Heart right ventricle (tissue), 16 donors: ENCODE measurements around the gene COL5A1. TPM values are rescaled to one million over a fixed set of nuclear protein-coding genes. Genes with fewer than 3 reads are reported as not detected.

ENCODE experiments used
- ATAC-seq, 8 donors: fragments of 200-7000 bp; cut with Tn5 transposase; one replicate each; pipeline ENCODE4 v1.9.1; 2020; ENCODE audit warnings: mild to moderate bottlenecking in 8 of 8, moderate library complexity in 8 of 8, moderate number of reproducible peaks in 1 of 8
- DNase-seq, 2 donors: peaks; one replicate each; pipeline ENCODE4 v3.0.0-alpha.2; 2020
- H3K27ac ChIP-seq, 10 donors: fragments of 200-600 bp; sonication (generic) in 2 of 10; one replicate each; pipeline versions ENCODE4 v1.5.0 to v1.8.0; 2020 to 2022; ENCODE audit warnings: mild to moderate bottlenecking in 3 of 10
- H3K27me3 ChIP-seq, 7 donors: fragments of 200-600 bp; one replicate each; pipeline ENCODE4 v1.8.0; 2021 to 2022; ENCODE audit warnings: mild to moderate bottlenecking in 2 of 7
- H3K36me3 ChIP-seq, 9 donors: fragments of 200-600 bp; sonication (generic) in 1 of 9; one replicate each; pipeline versions ENCODE4 v1.5.0 to v1.8.0; 2020 to 2022; ENCODE audit warnings: mild to moderate bottlenecking in 2 of 9
- H3K4me1 ChIP-seq, 9 donors: fragments of 200-600 bp; sonication (generic) in 1 of 9; one replicate each; pipeline versions ENCODE4 v1.5.0 to v1.8.0; 2020 to 2022; ENCODE audit warnings: mild to moderate bottlenecking in 4 of 9
- H3K4me3 ChIP-seq, 10 donors: fragments of 200-600 bp; sonication (generic) in 2 of 10; one replicate each; pipeline versions ENCODE4 v1.5.0 to v1.8.0; 2020 to 2022; ENCODE audit warnings: mild to moderate bottlenecking in 7 of 10, moderate library complexity in 2 of 10
- H3K9me3 ChIP-seq, 11 donors: fragments of 200-600 bp in 10 of 11; sonication (generic) in 2 of 11; one replicate each; pipeline versions ENCODE4 v1.5.0 to v1.8.0; 2013 to 2022; ENCODE audit warnings: mild to moderate bottlenecking in 2 of 11, control low read depth in 1 of 11, moderate library complexity in 1 of 11
- WGBS, 2 donors: extraction: QIAGEN DNeasy Blood & Tissue Kit; methylation state at CpG; one replicate each; pipeline ENCODE4 v1.1.7; 2013; ENCODE audit warnings: inconsistent platforms in 1 of 2; 5-methylcytosine and 5-hydroxymethylcytosine counted together
- intact Hi-C, 10 donors: fragments of 100-400 bp; cut with DNase I; formaldehyde crosslinking; loops; one replicate each; pipeline versions ENCODE4 v1.11.1 to v1.14.2; 2022
- polyA plus RNA-seq, 2 donors: library from polyadenylated mRNA; stranded (reverse); fragments of 200-250 nt; gene quantifications; one replicate each; pipeline ENCODE4 v1.2.3, GENCODE V29; 2013
- total RNA-seq, 10 donors: library from RNA; stranded (reverse); fragmentation: NEBNext Ultra II Directional in 3 of 10; extraction: Animal tissue kit (Norgen Biotek cat#: 25700) in 3 of 10; gene quantifications; one replicate each; pipeline versions ENCODE4 v1.2.1 to v1.2.4, GENCODE V29; 2021 to 2023
- TF ChIP-seq, protein P1 (sequence below), 9 donors: fragments of 200-600 bp; sonication (generic) in 2 of 9; IDR thresholded peaks; one replicate each; pipeline versions ENCODE4 v1.5.0 to v1.8.0; 2021 to 2022; ENCODE audit warnings: antibody characterized with exemption in 9 of 9, mild to moderate bottlenecking in 5 of 9, moderate library complexity in 1 of 9
- donor health status: Arrhythmogenic right ventricular cardiomyopathy.
- donor health status: ischemic (EF 13 %, LVEDD 7.1; RV severe dilation, severe dysfunction).
- donor health status: healthy with polysubstance abuse.
- donor health status: DM: no; HTN: yes; CAD: no.
- donor health status: DM: no; HTN: no; CAD: no.
- donor health status: ischemic (EF 25% LVEDD 6.9; RV normal size, moderate dysfunction).
- donor health status: ischemic (EF 25% LVEDD 5.7; RV mildly dilated, moderate dysfunction).
- donor health status: healthy.
- donor health status: DM: yes; HTN: yes; CAD: no.
- donor health status: Ischemic cardiomyopathy.
- donor health status: ischemic (EF 35%, LVEDD 5.7; RV mildly dilated, moderate dysfunction).
- donor health status: nonischemic (EF 11% LVEDD 7.7; RV severe dilation, severe dysfunction).
- donor health status: DM: yes; HTN: yes; CAD: no.
- donor health status: PGD.
- donor health status: ischemic (EF 29% LVEDD 5.4; RV normal size, mild dysfunction).
- donor health status: nonischemic (EF 23%, LVEDD 6.1; RV moderate dilation, normal function).

Gene COL5A1
- total and polyA plus RNA-seq, 12 donors, result 8.1 to 60.0 (median 13.3) TPM

DNA sequence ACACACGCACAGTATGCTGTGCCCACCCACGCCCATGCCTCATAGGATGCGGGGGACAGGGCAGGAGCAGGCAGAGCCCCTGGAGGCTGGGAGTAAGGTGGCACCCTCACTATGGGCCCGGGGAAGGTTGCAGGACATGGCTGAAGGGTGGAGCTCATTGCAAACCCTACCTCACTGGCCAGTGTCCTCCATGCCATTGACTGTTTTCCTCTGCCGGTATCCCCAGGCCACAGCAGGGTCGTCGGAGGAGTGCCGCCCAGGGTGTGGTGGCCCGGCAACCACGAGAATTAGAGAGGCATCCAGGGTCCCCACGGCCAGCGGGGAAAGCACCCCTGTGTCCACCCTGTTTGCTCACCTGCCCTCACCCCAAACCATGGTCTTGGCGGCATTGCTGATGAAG, 179.3 kb downstream of the COL5A1 start:
- Histone ChIP-seq H3K4me1 (no peaks in the 10 kb centered on the region), H3K36me3 (peaks cover 0 to 93% (median 8%) of the 10 kb centered on the region in 9 donors), H3K4me3 (no peak overlapping the region), H3K9me3 (no peaks in the 10 kb centered on the region), H3K27ac (no peak overlapping the region), H3K27me3 (no peaks in the 10 kb centered on the region)
- 93 to 94% methylated on average over 13 of the region's 13 CpGs for WGBS, 2 donors
- TF ChIP-seq, protein P1, sequence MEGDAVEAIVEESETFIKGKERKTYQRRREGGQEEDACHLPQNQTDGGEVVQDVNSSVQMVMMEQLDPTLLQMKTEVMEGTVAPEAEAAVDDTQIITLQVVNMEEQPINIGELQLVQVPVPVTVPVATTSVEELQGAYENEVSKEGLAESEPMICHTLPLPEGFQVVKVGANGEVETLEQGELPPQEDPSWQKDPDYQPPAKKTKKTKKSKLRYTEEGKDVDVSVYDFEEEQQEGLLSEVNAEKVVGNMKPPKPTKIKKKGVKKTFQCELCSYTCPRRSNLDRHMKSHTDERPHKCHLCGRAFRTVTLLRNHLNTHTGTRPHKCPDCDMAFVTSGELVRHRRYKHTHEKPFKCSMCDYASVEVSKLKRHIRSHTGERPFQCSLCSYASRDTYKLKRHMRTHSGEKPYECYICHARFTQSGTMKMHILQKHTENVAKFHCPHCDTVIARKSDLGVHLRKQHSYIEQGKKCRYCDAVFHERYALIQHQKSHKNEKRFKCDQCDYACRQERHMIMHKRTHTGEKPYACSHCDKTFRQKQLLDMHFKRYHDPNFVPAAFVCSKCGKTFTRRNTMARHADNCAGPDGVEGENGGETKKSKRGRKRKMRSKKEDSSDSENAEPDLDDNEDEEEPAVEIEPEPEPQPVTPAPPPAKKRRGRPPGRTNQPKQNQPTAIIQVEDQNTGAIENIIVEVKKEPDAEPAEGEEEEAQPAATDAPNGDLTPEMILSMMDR (IDR thresholded peaks at IDR 0.05), result no peak
- ATAC-seq (peak in 1 of 8 donors; percentile 19), DNase-seq (no peak)
- intact Hi-C loops, result no loop called here

DNA sequence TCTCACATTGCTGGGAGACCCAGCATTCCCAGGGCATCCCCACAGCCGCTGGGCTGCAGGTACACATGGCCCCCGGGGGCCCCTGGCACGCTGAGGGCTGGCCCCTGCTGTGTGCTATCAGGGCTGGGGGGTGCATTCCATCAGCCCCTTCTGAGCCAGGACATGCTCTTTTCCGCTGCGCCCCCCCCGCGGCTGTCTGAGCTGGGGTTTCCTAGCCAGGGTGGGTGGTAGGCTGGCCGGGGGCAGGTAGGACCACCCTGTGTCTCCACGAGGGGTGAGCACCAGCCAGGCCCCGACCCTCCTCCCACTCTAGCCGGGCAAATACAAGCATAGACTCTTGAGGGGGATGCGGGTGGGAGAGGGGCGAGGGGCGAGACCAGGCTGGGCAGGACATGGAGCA, 180.9 kb downstream of the COL5A1 start:
- Histone ChIP-seq H3K4me1 (no peaks in the 10 kb centered on the region), H3K27me3 (no peaks in the 10 kb centered on the region), H3K36me3 (peaks cover 0 to 89% (median 0%) of the 10 kb centered on the region in 9 donors), H3K9me3 (no peaks in the 10 kb centered on the region), H3K27ac (no peak overlapping the region), H3K4me3 (no peak overlapping the region)
- ATAC-seq, result no peak
- TF ChIP-seq, protein P1 (IDR thresholded peaks at IDR 0.05), result no peak
- intact Hi-C loops, result no loop called here
- 83 to 91% methylated on average over 14 of the region's 14 CpGs for WGBS, 2 donors
- no peak for DNase-seq

DNA sequence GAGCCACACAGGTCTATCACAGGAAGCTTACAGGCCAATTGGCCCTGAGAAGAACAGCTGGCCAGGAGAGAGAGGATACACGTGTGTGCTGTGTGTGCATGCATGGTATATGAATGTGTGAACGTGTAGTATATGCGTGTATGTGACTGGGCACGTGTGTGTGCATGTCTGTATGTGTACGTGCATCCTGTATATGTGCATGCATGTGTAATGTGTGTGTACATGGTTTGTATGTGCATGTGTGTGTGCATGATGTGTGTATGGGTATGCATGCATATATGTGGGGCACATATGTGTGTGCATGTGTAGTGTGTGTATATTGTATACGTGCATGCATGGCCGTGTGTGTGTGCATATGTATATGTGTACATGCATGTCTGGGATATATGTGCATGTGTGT, 182.0 kb downstream of the COL5A1 start:
- DNase-seq (no peak), ATAC-seq (no peak)
- 89 to 93% methylated on average over 7 of the region's 7 CpGs for WGBS, 2 donors
- Histone ChIP-seq H3K4me3 (no peak overlapping the region), H3K9me3 (no peaks in the 10 kb centered on the region), H3K4me1 (no peaks in the 10 kb centered on the region), H3K36me3 (peaks cover 0 to 86% (median 0%) of the 10 kb centered on the region in 9 donors), H3K27ac (no peak overlapping the region), H3K27me3 (no peaks in the 10 kb centered on the region)
- TF ChIP-seq, protein P1 (IDR thresholded peaks at IDR 0.05), result no peak
- intact Hi-C loops, result no loop called here

DNA sequence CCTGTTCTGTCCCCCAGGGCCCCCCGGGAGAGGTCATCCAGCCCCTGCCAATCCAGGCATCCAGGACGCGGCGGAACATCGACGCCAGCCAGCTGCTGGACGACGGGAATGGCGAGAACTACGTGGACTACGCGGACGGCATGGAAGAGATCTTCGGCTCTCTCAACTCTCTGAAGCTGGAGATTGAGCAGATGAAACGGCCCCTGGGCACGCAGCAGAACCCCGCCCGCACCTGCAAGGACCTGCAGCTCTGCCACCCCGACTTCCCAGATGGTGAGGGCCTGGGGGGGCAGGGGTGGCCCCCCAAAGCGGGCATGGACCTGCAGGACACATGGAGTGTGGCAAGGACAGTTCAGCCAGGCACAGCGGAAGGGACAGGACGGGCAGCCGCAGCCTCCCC, 183.0 kb downstream of the COL5A1 start:
- ATAC-seq (no peak), DNase-seq (no peak)
- Histone ChIP-seq H3K36me3 (peaks cover 0 to 77% (median 0%) of the 10 kb centered on the region in 9 donors), H3K4me1 (no peaks in the 10 kb centered on the region), H3K4me3 (no peak overlapping the region), H3K9me3 (no peaks in the 10 kb centered on the region), H3K27me3 (no peaks in the 10 kb centered on the region), H3K27ac (no peak overlapping the region)
- WGBS, 2 donors, result 95% methylated on average over 23 of the region's 23 CpGs
- intact Hi-C loops, result no loop called here
- TF ChIP-seq, protein P1 (IDR thresholded peaks at IDR 0.05), result no peak
